G401 (cell line): ENCODE measurements around the gene BCL6B. TPM values are rescaled to one million over a fixed set of nuclear protein-coding genes. Genes with fewer than 3 reads are reported as not detected.
"Not testable (repeated sequence)": the region's sequence is repeated elsewhere in the genome, so short reads cannot be mapped to it uniquely, and the experiment has no call there.

Experiments
- DNase-seq: peaks from one replicate; pipeline ENCODE4 v3.0.0-alpha.2; 2015; ENCODE audit warnings: low spot score
- in situ Hi-C: cut with HindIII; loops from 2 replicates; pipeline ENCODE4 v1.10.0; 2016; ENCODE audit warnings: low sequenced_read_pairs, mixed read lengths
- total RNA-seq: library from RNA; depleted of rRNA; stranded (reverse); fragments of >200 nt; shearing (Covaris generic); gene quantifications from 2 replicates; pipeline ENCODE4 v1.2.3, GENCODE V29; 2014; rRNA removed

BCL6B gene
- not detected in 2 replicates for total RNA-seq

- no peak for DNase-seq
- in situ Hi-C loops = no loop called here
These were observed at the start of gene BCL6B for GRCh38 chr17:7022781-7023571. BCL6B (plus strand) TSS chr17:7023050; CDS start chr17:7023672, 622 bp downstream.

- DNase-seq, in situ Hi-C loops: not testable (repeated sequence)
These were observed 43.4 kb upstream of the BCL6B start for GRCh38 chr17:6979440-6979839.

GRCh38 chr17:6981426-6981825 is 41.4 kb upstream of the BCL6B start:
- no peak for DNase-seq
- in situ Hi-C loops = no loop called here

GRCh38 chr17:6985266-6985665 is 37.6 kb upstream of the BCL6B start:
- DNase-seq = no peak
- in situ Hi-C loops = no loop called here

GRCh38 chr17:6986676-6987075 is 36.2 kb upstream of the BCL6B start:
- in situ Hi-C loops = no loop called here
- DNase-seq = no peak

- in situ Hi-C loops = no loop called here
- DNase-seq = no peak
These were observed 33.1 kb upstream of the BCL6B start for GRCh38 chr17:6989779-6990178.

- in situ Hi-C loops, DNase-seq: not testable (repeated sequence)
These were observed 29.2 kb upstream of the BCL6B start for GRCh38 chr17:6993613-6994056.

- no peak for DNase-seq
- in situ Hi-C loops = no loop called here
These were observed 28.7 kb upstream of the BCL6B start for GRCh38 chr17:6994118-6994598.

- no peak for DNase-seq
- in situ Hi-C loops = no loop called here
These were observed 28.1 kb upstream of the BCL6B start for GRCh38 chr17:6994666-6995256.

GRCh38 chr17:6995500-6996255 is 27.2 kb upstream of the BCL6B start, which contains the start of gene ALOX12:
ALOX12 (plus strand) TSS chr17:6996049; CDS start chr17:6996118, 69 bp downstream.
- in situ Hi-C loops = no loop called here
- DNase-seq = no peak

- no peak for DNase-seq
- in situ Hi-C loops = no loop called here
These were observed 26.4 kb upstream of the BCL6B start for GRCh38 chr17:6996256-6997011.

- in situ Hi-C loops = no loop called here
These were observed 25.7 kb upstream of the BCL6B start for GRCh38 chr17:6997171-6997570.

GRCh38 chr17:6998855-6999508 is 23.9 kb upstream of the BCL6B start:
- DNase-seq = no peak
- in situ Hi-C loops = no loop called here

More at GRCh38 chr17:6997171-6997570, 25.7 kb upstream of the BCL6B start:
- DNase-seq = no peak

- in situ Hi-C loops = no loop called here
- no peak for DNase-seq
These were observed 21.4 kb upstream of the BCL6B start for GRCh38 chr17:7001318-7001961.

GRCh38 chr17:7002288-7003047 is 20.4 kb upstream of the BCL6B start:
- in situ Hi-C loops = no loop called here

GRCh38 chr17:7003745-7004144 is 19.1 kb upstream of the BCL6B start:
- in situ Hi-C loops = no loop called here
- DNase-seq = no peak

More at GRCh38 chr17:7002288-7003047, 20.4 kb upstream of the BCL6B start:
- DNase-seq = no peak
